ENCODE results near the gene SH3BGRL.

SH3BGRL gene

GRCh38 chrX:81257817-81258216 is 55.9 kb downstream of the SH3BGRL start:
- H3K27ac ChIP-seq: no peak overlapping the region
- TF ChIP-seq ZFX (IDR thresholded peaks at IDR 0.05; ENCODE audit: borderline replicate concordance) (no peak), CTCF (IDR thresholded peaks at IDR 0.05) (no peak)

GRCh38 chrX:81259020-81259713 is 57.3 kb downstream of the SH3BGRL start:
- no peak overlapping the region for H3K27ac ChIP-seq
- no peak for TF ChIP-seq ZFX (IDR thresholded peaks at IDR 0.05; ENCODE audit: borderline replicate concordance)

GRCh38 chrX:81259714-81260395 is 58.0 kb downstream of the SH3BGRL start:
- H3K27ac ChIP-seq: no peak overlapping the region
- TF ChIP-seq CTCF (IDR thresholded peaks at IDR 0.05): no peak
- TF ChIP-seq ZFX (IDR thresholded peaks at IDR 0.05; ENCODE audit: borderline replicate concordance): no peak

- TF ChIP-seq CTCF (IDR thresholded peaks at IDR 0.05) (no peak), ZFX (IDR thresholded peaks at IDR 0.05; ENCODE audit: borderline replicate concordance) (no peak)
- no peak overlapping the region for H3K27ac ChIP-seq
Observed at GRCh38 chrX:81261576-81261975, 59.7 kb downstream of the SH3BGRL start.

GRCh38 chrX:81263059-81263458 is 61.2 kb downstream of the SH3BGRL start:
- H3K27ac ChIP-seq: no peak overlapping the region
- TF ChIP-seq CTCF (IDR thresholded peaks at IDR 0.05) (no peak), ZFX (IDR thresholded peaks at IDR 0.05; ENCODE audit: borderline replicate concordance) (no peak)

GRCh38 chrX:81278616-81279015 is 76.7 kb downstream of the SH3BGRL start:
- TF ChIP-seq ZFX (IDR thresholded peaks at IDR 0.05; ENCODE audit: borderline replicate concordance): no peak

GRCh38 chrX:81280148-81280547 is 78.2 kb downstream of the SH3BGRL start:
- H3K27ac ChIP-seq: no peak overlapping the region
- TF ChIP-seq CTCF (IDR thresholded peaks at IDR 0.05) (peak; percentile 14; the same call in 1 of the 2 replicates), ZFX (IDR thresholded peaks at IDR 0.05; ENCODE audit: borderline replicate concordance) (no peak)

More at GRCh38 chrX:81278616-81279015, 76.7 kb downstream of the SH3BGRL start:
- H3K27ac ChIP-seq: no peak overlapping the region

- peak overlapping the region; percentile 66 for H3K27ac ChIP-seq
- no peak for TF ChIP-seq CTCF (IDR thresholded peaks at IDR 0.05)
- TF ChIP-seq ZFX (IDR thresholded peaks at IDR 0.05; ENCODE audit: borderline replicate concordance): no peak
Observed at GRCh38 chrX:81286075-81286474, 84.2 kb downstream of the SH3BGRL start.

All from 22Rv1 (cell line).